Brain microvascular endothelial cell (primary cell): Measurements from ENCODE around the gene TCP1.

Source experiments
- DNase-seq: peaks from one replicate; pipeline ENCODE4 v3.0.0-alpha.2; 2020
- H3K27ac ChIP-seq: fragments of 250-450 bp; sonication (Bioruptor Pico); 2 replicates; pipeline ENCODE4 v1.5.1; 2020; ENCODE audit warnings: mild to moderate bottlenecking, moderate library complexity
- H3K27me3 ChIP-seq: fragments of 250-450 bp; sonication (Bioruptor Pico); replicated peaks from 2 replicates; pipeline ENCODE4 v1.5.1; 2020; ENCODE audit warnings: mild to moderate bottlenecking
- H3K36me3 ChIP-seq: fragments of 250-450 bp; sonication (Bioruptor Pico); replicated peaks from 2 replicates; pipeline ENCODE4 v1.5.1; 2020; ENCODE audit warnings: mild to moderate bottlenecking
- H3K4me3 ChIP-seq: 2 replicates; pipeline ENCODE4 v1.5.1; 2011; ENCODE audit warnings: low read depth, mild to moderate bottlenecking, control low read depth, low read length, moderate library complexity
- CTCF ChIP-seq: IDR thresholded peaks from 2 replicates; pipeline ENCODE4 v1.5.1; 2011; ENCODE audit warnings: low read depth, mild to moderate bottlenecking, moderate library complexity, low read length, control low read depth, inconsistent platforms; ENCODE audit errors: missing control alignments
- in situ Hi-C: cut with HindIII; loops from 2 replicates; pipeline ENCODE4 v1.10.0; 2017; ENCODE audit warnings: low sequenced_read_pairs, low pct_ligation_motif_present

Gene TCP1

GRCh38 chr6:159761129-159761872 is 28.1 kb downstream of the TCP1 start:
- Histone ChIP-seq H3K27me3 (no peaks in the 10 kb centered on the region), H3K4me3 (peak overlapping the region; percentile 91), H3K36me3 (peaks cover 30% of the 10 kb centered on the region), H3K27ac (peak overlapping the region; percentile 78)
- DNase-seq, result peak; percentile 3
- in situ Hi-C loops, result no loop called here
- TF ChIP-seq CTCF, result no peak

- Histone ChIP-seq H3K27ac (peak overlapping the region; percentile 78), H3K36me3 (peaks cover 29% of the 10 kb centered on the region), H3K27me3 (no peaks in the 10 kb centered on the region), H3K4me3 (peak overlapping the region; percentile 91)
- no peak for TF ChIP-seq CTCF
- in situ Hi-C loops, result no loop called here
- peak; percentile 49 for DNase-seq
Observed at GRCh38 chr6:159760602-159761057, 28.8 kb downstream of the TCP1 start.

- no peaks in the 10 kb centered on the region for H3K27me3 ChIP-seq
- in situ Hi-C loops, result no loop called here
- TF ChIP-seq CTCF, result no peak
- peaks cover 30% of the 10 kb centered on the region for H3K36me3 ChIP-seq
- no peak overlapping the region for H3K4me3 ChIP-seq
- no peak overlapping the region for H3K27ac ChIP-seq
- no peak for DNase-seq
Observed at GRCh38 chr6:159759645-159760044, 29.8 kb downstream of the TCP1 start.

GRCh38 chr6:159758031-159759001 is 31.1 kb downstream of the TCP1 start:
- peak; percentile 66 for TF ChIP-seq CTCF
- peaks cover 28% of the 10 kb centered on the region for H3K36me3 ChIP-seq
- peak overlapping the region; percentile 13 for H3K27ac ChIP-seq
- H3K4me3 ChIP-seq, result no peak overlapping the region
- no peaks in the 10 kb centered on the region for H3K27me3 ChIP-seq
- peak; percentile 42 for DNase-seq
- in situ Hi-C loops, result no loop called here

- peaks cover 25% of the 10 kb centered on the region for H3K36me3 ChIP-seq
- no peak overlapping the region for H3K4me3 ChIP-seq
- DNase-seq, result no peak
- no peak for TF ChIP-seq CTCF
- no peaks in the 10 kb centered on the region for H3K27me3 ChIP-seq
- no peak overlapping the region for H3K27ac ChIP-seq
- in situ Hi-C loops, result no loop called here
Observed at GRCh38 chr6:159756508-159756907, 32.9 kb downstream of the TCP1 start.
